Astrocyte of the spinal cord (primary cell): ENCODE results near the gene LAMA3.

Source experiments
- DNase-seq: peaks from one replicate; pipeline ENCODE4 v3.0.0; 2011; ENCODE audit warnings: low read depth, low spot score
- H3K4me3 ChIP-seq: 2 replicates; pipeline ENCODE4 v1.5.1; 2011; ENCODE audit warnings: low read depth, mild to moderate bottlenecking, low read length, moderate library complexity
- CTCF ChIP-seq: IDR thresholded peaks from 2 replicates; pipeline ENCODE4 v1.5.1; 2012; ENCODE audit warnings: low read depth, mild to moderate bottlenecking, low read length, inconsistent platforms
- in situ Hi-C: cut with HindIII; loops from 2 replicates; pipeline ENCODE4 v1.10.0; 2017; ENCODE audit warnings: low sequenced_read_pairs

Gene LAMA3

GRCh38 chr18:23879126-23879525, 189.9 kb downstream of the LAMA3 start:
- in situ Hi-C loops: no loop called here
- no peak for DNase-seq

GRCh38 chr18:23879544-23879943, 190.3 kb downstream of the LAMA3 start:
- TF ChIP-seq CTCF: no peak
- H3K4me3 ChIP-seq: no peak overlapping the region
- in situ Hi-C loops: no loop called here
- no peak for DNase-seq

More at GRCh38 chr18:23879126-23879525, 189.9 kb downstream of the LAMA3 start:
- no peak overlapping the region for H3K4me3 ChIP-seq
- no peak for TF ChIP-seq CTCF

- in situ Hi-C loops: no loop called here
- no peak for DNase-seq
- no peak for TF ChIP-seq CTCF
- H3K4me3 ChIP-seq: no peak overlapping the region
Observed at GRCh38 chr18:23879966-23880565, 190.8 kb downstream of the LAMA3 start.

- no peak for TF ChIP-seq CTCF
- no peak for DNase-seq
- H3K4me3 ChIP-seq: no peak overlapping the region
- in situ Hi-C loops: no loop called here
Observed at GRCh38 chr18:23880931-23881617, 191.8 kb downstream of the LAMA3 start.

GRCh38 chr18:23881778-23882177, 192.5 kb downstream of the LAMA3 start:
- no peak overlapping the region for H3K4me3 ChIP-seq
- DNase-seq: no peak
- TF ChIP-seq CTCF: no peak
- in situ Hi-C loops: no loop called here

- no peak for DNase-seq
- no peak overlapping the region for H3K4me3 ChIP-seq
- in situ Hi-C loops: no loop called here
- TF ChIP-seq CTCF: no peak
Observed at GRCh38 chr18:23882616-23883276, 193.5 kb downstream of the LAMA3 start.
